Urinary bladder (tissue), 4 donors: Measurements from ENCODE around the gene MAP1LC3B. TPM values are rescaled to one million over a fixed set of nuclear protein-coding genes. Genes with fewer than 3 reads are reported as not detected.
"Not testable (repeated sequence)": the region's sequence is repeated elsewhere in the genome, so short reads cannot be mapped to it uniquely, and the experiment has no call there.

Experiments used
- DNase-seq: peaks from one replicate; pipeline ENCODE4 v3.0.0-alpha.2; 2015; ENCODE audit errors: extremely low spot score
- H3K27ac ChIP-seq: one replicate; pipeline ENCODE4 v1.5.1; 2013; ENCODE audit warnings: low read depth, mild to moderate bottlenecking, moderate library complexity
- H3K36me3 ChIP-seq: one replicate; pipeline ENCODE4 v1.6.1; 2013; ENCODE audit warnings: mild to moderate bottlenecking, moderate library complexity; ENCODE audit not compliant: insufficient read depth
- H3K4me1 ChIP-seq: one replicate; pipeline ENCODE4 v1.6.1; 2013; ENCODE audit warnings: mild to moderate bottlenecking, moderate library complexity; ENCODE audit not compliant: insufficient read depth
- H3K4me3 ChIP-seq: one replicate; pipeline ENCODE4 v1.5.1; 2013; ENCODE audit warnings: low read depth, low read length
- WGBS: extraction: QIAGEN DNeasy Blood & Tissue Kit; methylation state at CpG from one replicate; pipeline ENCODE4 v1.1.7; 2013; 5-methylcytosine and 5-hydroxymethylcytosine counted together
- polyA plus RNA-seq: library from polyadenylated mRNA; stranded (reverse); fragments of 200-250 nt; gene quantifications from one replicate; pipeline ENCODE4 v1.2.3, GENCODE V29; 2013
- total RNA-seq: library from RNA; depleted of rRNA; stranded (reverse); fragments of >200 nt; gene quantifications from one replicate; pipeline ENCODE4 v1.2.3, GENCODE V29; 2014
- donor health status: healthy with polysubstance abuse.
- donor health status: healthy.

Gene MAP1LC3B
- total and polyA plus RNA-seq, 2 donors, result 27.3 to 68.9 TPM

- no peaks in the 10 kb centered on the region for H3K4me1 ChIP-seq
- no peak overlapping the region for H3K4me3 ChIP-seq
- H3K27ac ChIP-seq, result no peak overlapping the region
- DNase-seq, result no peak
- H3K36me3 ChIP-seq, result no peaks in the 10 kb centered on the region
- WGBS, result 82% methylated on average over 4 of the region's 4 CpGs
Measured at GRCh38 chr16:87366288-87366687, 25.8 kb upstream of the MAP1LC3B start.

DNA sequence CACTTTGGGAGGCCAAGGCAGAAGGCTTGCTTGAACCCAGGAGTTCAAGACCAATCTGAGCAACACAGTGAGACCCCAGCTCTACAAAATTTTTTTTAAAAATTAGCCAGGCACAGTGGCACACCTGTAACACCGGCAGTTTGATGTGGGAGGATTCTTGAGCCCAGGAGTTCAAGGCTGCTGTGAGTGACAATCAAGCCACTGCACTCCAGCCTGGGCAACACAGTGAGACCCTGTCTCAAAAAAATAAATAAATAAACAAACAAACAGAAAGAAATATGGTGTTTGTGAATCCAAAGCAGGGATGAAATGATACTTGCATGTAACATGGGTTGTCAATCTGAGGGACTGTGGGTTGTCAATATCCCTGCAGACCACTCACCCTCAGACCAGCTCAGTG is 25.2 kb upstream of the MAP1LC3B start:
- no peaks in the 10 kb centered on the region for H3K4me1 ChIP-seq
- DNase-seq, result no peak

GRCh38 chr16:87367529-87367928 is 24.6 kb upstream of the MAP1LC3B start:
- Histone ChIP-seq H3K4me1 (no peaks in the 10 kb centered on the region), H3K4me3 (no peak overlapping the region), H3K27ac (no peak overlapping the region), H3K36me3 (no peaks in the 10 kb centered on the region)
- 87% methylated on average over 9 of the region's 9 CpGs for WGBS
- no peak for DNase-seq

More for the DNA sequence above, 25.2 kb upstream of the MAP1LC3B start:
- no peak overlapping the region for H3K27ac ChIP-seq
- no peaks in the 10 kb centered on the region for H3K36me3 ChIP-seq
- no peak overlapping the region for H3K4me3 ChIP-seq
- WGBS, result 91% methylated on average over 1 of the region's 1 CpG

- 73% methylated on average over 5 of the region's 5 CpGs for WGBS
- no peaks in the 10 kb centered on the region for H3K36me3 ChIP-seq
- no peak for DNase-seq
- H3K4me1 ChIP-seq, result no peaks in the 10 kb centered on the region
- no peak overlapping the region for H3K27ac ChIP-seq
- H3K4me3 ChIP-seq, result no peak overlapping the region
Measured at GRCh38 chr16:87368029-87368770, 23.9 kb upstream of the MAP1LC3B start.

DNA sequence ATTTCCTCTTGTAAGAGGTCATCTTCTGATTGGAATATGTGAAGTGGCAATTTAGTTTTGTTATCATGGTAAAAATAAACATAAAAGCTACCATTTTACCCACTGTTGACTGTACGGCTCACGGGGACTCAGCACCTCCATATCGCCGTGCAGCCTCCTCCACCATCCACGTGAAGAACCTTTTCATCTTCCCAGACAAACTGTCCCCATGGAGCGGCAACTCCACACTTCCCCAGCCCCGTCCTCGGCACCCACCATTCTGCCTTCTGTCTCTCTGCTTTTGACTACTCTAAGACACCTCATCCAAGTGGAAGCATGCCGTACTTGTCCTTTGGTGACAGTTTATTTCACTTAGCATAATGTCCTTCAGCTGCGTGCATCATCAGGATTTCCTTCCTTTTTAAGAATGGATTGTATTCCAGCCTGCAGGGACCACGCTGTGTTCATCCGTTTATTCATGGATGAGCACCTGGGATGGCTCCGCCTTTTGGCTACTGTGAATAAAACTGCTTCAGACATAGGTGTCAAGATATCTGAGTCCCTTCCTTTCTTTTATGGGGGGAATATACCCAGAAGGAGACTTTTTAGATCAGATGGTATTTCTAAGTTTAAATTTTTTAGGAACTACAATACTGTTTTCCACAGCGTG is 22.9 kb upstream of the MAP1LC3B start:
- H3K4me3 ChIP-seq, result no peak overlapping the region
- H3K27ac ChIP-seq, result no peak overlapping the region
- H3K4me1 ChIP-seq, result no peaks in the 10 kb centered on the region
- H3K36me3 ChIP-seq, result no peaks in the 10 kb centered on the region
- DNase-seq, result no peak
- 89% methylated on average over 14 of the region's 14 CpGs for WGBS

- Histone ChIP-seq H3K36me3 (no peaks in the 10 kb centered on the region), H3K27ac (no peak overlapping the region), H3K4me3 (no peak overlapping the region), H3K4me1 (no peaks in the 10 kb centered on the region)
- no peak for DNase-seq
- WGBS, result 84% methylated on average over 16 of the region's 16 CpGs
Measured at GRCh38 chr16:87369796-87370719, 22.1 kb upstream of the MAP1LC3B start.

- Histone ChIP-seq H3K36me3 (no peaks in the 10 kb centered on the region), H3K4me3 (no peak overlapping the region), H3K4me1 (no peaks in the 10 kb centered on the region), H3K27ac (no peak overlapping the region)
- 61% methylated on average over 20 of the region's 20 CpGs for WGBS
- no peak for DNase-seq
Measured at GRCh38 chr16:87371261-87371866, 20.8 kb upstream of the MAP1LC3B start.

DNA sequence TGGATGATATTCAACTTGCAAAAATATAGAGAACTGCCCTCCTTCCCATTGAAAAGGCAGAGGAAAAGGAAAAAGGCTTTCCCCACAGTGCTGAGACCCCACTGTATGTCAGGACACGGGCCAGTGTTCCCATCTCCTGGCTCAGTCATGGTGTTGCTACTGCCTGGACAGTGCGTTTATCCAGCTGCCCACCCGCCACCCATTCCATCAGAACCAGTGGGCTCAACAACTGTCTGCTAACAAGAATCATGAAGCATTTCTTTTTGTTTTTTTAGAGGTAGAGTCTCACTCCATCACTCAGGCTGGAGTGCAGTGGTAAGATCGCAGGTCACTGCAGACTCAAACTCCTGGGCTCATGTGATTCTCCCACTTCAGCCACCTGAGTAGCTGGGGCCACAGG is 19.8 kb upstream of the MAP1LC3B start:
- H3K4me1 ChIP-seq, result no peaks in the 10 kb centered on the region
- 91% methylated on average over 4 of the region's 4 CpGs for WGBS

GRCh38 chr16:87374313-87374712 is 17.8 kb upstream of the MAP1LC3B start:
- WGBS, result 94% methylated on average over 13 of the region's 13 CpGs
- Histone ChIP-seq H3K27ac (no peak overlapping the region), H3K4me3 (no peak overlapping the region), H3K4me1 (no peaks in the 10 kb centered on the region), H3K36me3 (no peaks in the 10 kb centered on the region)
- no peak for DNase-seq

More for the DNA sequence above, 19.8 kb upstream of the MAP1LC3B start:
- no peak overlapping the region for H3K4me3 ChIP-seq
- no peak overlapping the region for H3K27ac ChIP-seq
- no peak for DNase-seq
- no peaks in the 10 kb centered on the region for H3K36me3 ChIP-seq

- DNase-seq, result no peak
- Histone ChIP-seq H3K4me1 (no peaks in the 10 kb centered on the region), H3K27ac (no peak overlapping the region), H3K4me3 (no peak overlapping the region), H3K36me3 (no peaks in the 10 kb centered on the region)
- WGBS, result 77% methylated on average over 9 of the region's 9 CpGs
Measured at GRCh38 chr16:87375426-87376135, 16.6 kb upstream of the MAP1LC3B start.

DNA sequence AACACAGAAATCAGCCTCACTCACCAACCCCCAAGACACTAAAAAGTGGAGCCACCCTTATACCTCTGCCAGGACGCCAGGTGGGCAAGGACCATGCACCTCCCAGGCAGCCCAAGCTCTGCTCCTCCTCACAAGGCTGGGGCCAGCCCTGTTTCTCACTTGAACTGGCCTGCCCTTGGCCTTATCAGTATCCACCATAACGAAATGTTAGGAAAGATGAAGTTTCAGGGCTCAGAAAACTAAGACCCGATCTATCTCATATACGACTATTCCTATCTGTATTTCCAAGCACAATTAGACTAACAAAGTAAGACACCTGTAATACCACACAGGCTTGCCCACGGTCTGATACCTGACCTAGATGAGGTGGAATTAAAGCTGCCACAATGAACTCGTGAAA is 15.5 kb upstream of the MAP1LC3B start:
- no peak for DNase-seq
- WGBS, result 92% methylated on average over 6 of the region's 6 CpGs
- Histone ChIP-seq H3K4me1 (no peaks in the 10 kb centered on the region), H3K36me3 (no peaks in the 10 kb centered on the region), H3K27ac (no peak overlapping the region), H3K4me3 (no peak overlapping the region)

- H3K4me3 ChIP-seq, H3K27ac ChIP-seq, H3K36me3 ChIP-seq, H3K4me1 ChIP-seq, DNase-seq: not testable (repeated sequence)
- 92% methylated on average over 3 of the region's 3 CpGs for WGBS
Measured at GRCh38 chr16:87379312-87379752, 12.8 kb upstream of the MAP1LC3B start.

GRCh38 chr16:87380403-87380802 is 11.7 kb upstream of the MAP1LC3B start:
- no peaks in the 10 kb centered on the region for H3K4me1 ChIP-seq
- H3K27ac ChIP-seq, result no peak overlapping the region
- no peak for DNase-seq

More at GRCh38 chr16:87380403-87380802, 11.7 kb upstream of the MAP1LC3B start:
- 86% methylated on average over 10 of the region's 10 CpGs for WGBS
- peak overlapping the region; percentile 7 for H3K4me3 ChIP-seq
- H3K36me3 ChIP-seq, result no peaks in the 10 kb centered on the region
